ENCODE data around the gene UNC5C. TPM values are rescaled to one million over a fixed set of nuclear protein-coding genes. Genes with fewer than 3 reads are reported as not detected.
"Not testable (repeated sequence)": the region's sequence is repeated elsewhere in the genome, so short reads cannot be mapped to it uniquely, and the experiment has no call there.

Gene UNC5C
- total RNA-seq, 1 experiment from 2014 or later: not detected

GRCh38 chr4:95181243-95181995 is 367.4 kb downstream of the UNC5C start:
- peak in 1 of 2 experiments; percentile 11 for DNase-seq
- no peaks in the 10 kb centered on the region for H3K36me3 ChIP-seq (ENCODE audit: control insufficient read depth, insufficient read depth, low read length)
- ChIA-PET POLR2A (no interaction called here), CTCF (no interaction called here)
- no TSS peak for BruUV-seq (replicated peaks)
- intact Hi-C loops (cut with micrococcal nuclease; ENCODE audit: unreplicated experiment): no loop called here
- no peaks in the 10 kb centered on the region for H3K4me1 ChIP-seq
- Mint-ChIP-seq H3K27me3 (ENCODE audit: insufficient read depth, unreplicated experiment) (no peaks in the 10 kb centered on the region), H3K36me3 (ENCODE audit: insufficient read depth, unreplicated experiment) (peaks cover 5% of the 10 kb centered on the region), H3K27ac (ENCODE audit: unreplicated experiment) (no peak overlapping the region), H3K4me3 (ENCODE audit: unreplicated experiment) (no peak overlapping the region), H3K9me3 (ENCODE audit: unreplicated experiment) (no peaks in the 10 kb centered on the region), H3K4me1 (ENCODE audit: low read depth, unreplicated experiment) (no peaks in the 10 kb centered on the region)
- no peak overlapping the region for H3K4me3 ChIP-seq (ENCODE audit: low read depth, low read length)
- no peaks in the 10 kb centered on the region for H3K27me3 ChIP-seq (replicated peaks; ENCODE audit: control insufficient read depth, insufficient read depth, low read length)
- TF ChIP-seq, protein P1, sequence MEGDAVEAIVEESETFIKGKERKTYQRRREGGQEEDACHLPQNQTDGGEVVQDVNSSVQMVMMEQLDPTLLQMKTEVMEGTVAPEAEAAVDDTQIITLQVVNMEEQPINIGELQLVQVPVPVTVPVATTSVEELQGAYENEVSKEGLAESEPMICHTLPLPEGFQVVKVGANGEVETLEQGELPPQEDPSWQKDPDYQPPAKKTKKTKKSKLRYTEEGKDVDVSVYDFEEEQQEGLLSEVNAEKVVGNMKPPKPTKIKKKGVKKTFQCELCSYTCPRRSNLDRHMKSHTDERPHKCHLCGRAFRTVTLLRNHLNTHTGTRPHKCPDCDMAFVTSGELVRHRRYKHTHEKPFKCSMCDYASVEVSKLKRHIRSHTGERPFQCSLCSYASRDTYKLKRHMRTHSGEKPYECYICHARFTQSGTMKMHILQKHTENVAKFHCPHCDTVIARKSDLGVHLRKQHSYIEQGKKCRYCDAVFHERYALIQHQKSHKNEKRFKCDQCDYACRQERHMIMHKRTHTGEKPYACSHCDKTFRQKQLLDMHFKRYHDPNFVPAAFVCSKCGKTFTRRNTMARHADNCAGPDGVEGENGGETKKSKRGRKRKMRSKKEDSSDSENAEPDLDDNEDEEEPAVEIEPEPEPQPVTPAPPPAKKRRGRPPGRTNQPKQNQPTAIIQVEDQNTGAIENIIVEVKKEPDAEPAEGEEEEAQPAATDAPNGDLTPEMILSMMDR (IDR thresholded peaks at IDR 0.05; ENCODE audit: insufficient read depth in 1 of 2, low read depth in 1 of 2, low read length in 1 of 2, severe bottlenecking in 1 of 2, unreplicated experiment in 1 of 2): no peak
- H3K9me3 ChIP-seq: no peaks in the 10 kb centered on the region

DNA sequence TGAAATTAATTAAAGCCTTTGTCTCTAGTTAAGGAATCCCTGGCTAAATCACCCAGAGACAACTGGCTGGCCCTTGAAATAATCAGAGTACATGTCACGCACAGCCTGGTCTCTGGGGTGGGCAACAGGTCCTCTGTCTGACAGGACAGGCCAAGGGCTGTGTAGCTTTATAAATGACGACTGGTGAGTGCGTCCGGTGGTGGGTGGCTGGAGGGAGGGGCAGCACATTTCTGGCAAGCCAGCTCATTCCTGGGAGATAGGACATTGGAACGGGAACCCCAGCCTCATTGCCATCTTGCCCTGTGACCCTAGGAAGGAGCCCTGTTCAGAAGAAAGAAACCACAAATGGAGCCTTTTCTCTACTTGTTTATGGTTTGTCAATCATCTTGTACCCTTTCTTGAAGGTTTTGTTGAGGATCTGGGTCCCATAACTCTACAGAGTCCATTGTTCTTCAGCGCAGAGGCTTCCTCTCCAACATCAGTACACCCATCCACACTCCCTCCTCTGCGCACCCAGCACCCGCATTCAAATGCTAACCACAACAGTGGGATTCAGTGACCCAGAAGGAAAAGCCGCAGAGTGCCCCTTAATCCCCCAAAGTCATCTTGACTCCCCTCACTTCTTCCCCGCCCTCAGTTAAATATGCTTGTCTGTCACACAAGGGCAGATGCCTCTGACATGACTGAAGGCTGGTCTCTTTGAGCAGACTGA is 368.1 kb downstream of the UNC5C start:
- Histone ChIP-seq H3K4me1 (no peaks in the 10 kb centered on the region), H3K9me3 (no peaks in the 10 kb centered on the region), H3K27me3 (replicated peaks; ENCODE audit: control insufficient read depth, insufficient read depth, low read length) (no peaks in the 10 kb centered on the region), H3K36me3 (ENCODE audit: control insufficient read depth, insufficient read depth, low read length) (no peaks in the 10 kb centered on the region), H3K4me3 (ENCODE audit: low read depth, low read length) (no peak overlapping the region)
- Mint-ChIP-seq H3K36me3 (ENCODE audit: insufficient read depth, unreplicated experiment) (peaks cover 5% of the 10 kb centered on the region), H3K9me3 (ENCODE audit: unreplicated experiment) (no peaks in the 10 kb centered on the region), H3K27ac (ENCODE audit: unreplicated experiment) (no peak overlapping the region), H3K4me1 (ENCODE audit: low read depth, unreplicated experiment) (no peaks in the 10 kb centered on the region), H3K27me3 (ENCODE audit: insufficient read depth, unreplicated experiment) (no peaks in the 10 kb centered on the region), H3K4me3 (ENCODE audit: unreplicated experiment) (no peak overlapping the region)
- TF ChIP-seq, protein P1 (IDR thresholded peaks at IDR 0.05; ENCODE audit: insufficient read depth in 1 of 2, low read depth in 1 of 2, low read length in 1 of 2, severe bottlenecking in 1 of 2, unreplicated experiment in 1 of 2): no peak
- intact Hi-C loops (cut with micrococcal nuclease; ENCODE audit: unreplicated experiment): no loop called here
- CTCF ChIA-PET: interaction anchor here (0.5 kb wide), 1 partner anchor 23 kb away, joined by 5 read pairs; no protein-coding TSS in a partner anchor
- no TSS peak for BruUV-seq (replicated peaks)
- POLR2A ChIA-PET: no interaction called here
- no peak for DNase-seq

GRCh38 chr4:95178938-95179337 is 369.8 kb downstream of the UNC5C start:
- BruUV-seq (replicated peaks): no TSS peak
- Mint-ChIP-seq H3K4me3 (ENCODE audit: unreplicated experiment) (no peak overlapping the region), H3K9me3 (ENCODE audit: unreplicated experiment) (no peaks in the 10 kb centered on the region), H3K36me3 (ENCODE audit: insufficient read depth, unreplicated experiment) (peaks cover 5% of the 10 kb centered on the region), H3K4me1 (ENCODE audit: low read depth, unreplicated experiment) (no peaks in the 10 kb centered on the region), H3K27me3 (ENCODE audit: insufficient read depth, unreplicated experiment) (no peaks in the 10 kb centered on the region), H3K27ac (ENCODE audit: unreplicated experiment) (no peak overlapping the region)
- Histone ChIP-seq H3K9me3 (no peaks in the 10 kb centered on the region), H3K4me3 (ENCODE audit: low read depth, low read length) (no peak overlapping the region), H3K36me3 (ENCODE audit: control insufficient read depth, insufficient read depth, low read length) (no peaks in the 10 kb centered on the region), H3K4me1 (no peaks in the 10 kb centered on the region), H3K27me3 (replicated peaks; ENCODE audit: control insufficient read depth, insufficient read depth, low read length) (no peaks in the 10 kb centered on the region)
- CTCF ChIA-PET: no interaction called here
- no peak for DNase-seq
- TF ChIP-seq, protein P1 (IDR thresholded peaks at IDR 0.05; ENCODE audit: insufficient read depth in 1 of 2, low read depth in 1 of 2, low read length in 1 of 2, severe bottlenecking in 1 of 2, unreplicated experiment in 1 of 2): no peak
- intact Hi-C loops (cut with micrococcal nuclease; ENCODE audit: unreplicated experiment): no loop called here
- POLR2A ChIA-PET: no interaction called here

DNA sequence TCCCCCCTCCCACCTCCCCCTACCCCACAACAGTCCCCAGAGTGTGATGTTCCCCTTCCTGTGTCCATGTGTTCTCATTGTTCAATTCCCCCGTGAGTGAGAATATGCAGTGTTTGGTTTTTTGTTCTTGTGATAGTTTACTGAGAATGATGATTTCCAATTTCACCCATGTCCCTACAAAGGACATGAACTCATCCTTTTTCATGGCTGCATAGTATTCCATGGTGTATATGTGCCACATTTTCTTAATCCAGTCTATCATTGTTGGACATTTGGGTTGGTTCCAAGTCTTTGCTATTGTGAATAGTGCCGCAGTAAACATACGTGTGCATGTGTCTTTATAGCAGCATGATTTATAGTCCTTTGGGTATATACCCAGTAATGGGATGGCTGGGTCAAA is 377.4 kb downstream of the UNC5C start:
- not testable (repeated sequence) for DNase-seq

More for the DNA sequence above, 377.4 kb downstream of the UNC5C start:
- POLR2A ChIA-PET; H3K9me3 Mint-ChIP-seq (ENCODE audit: unreplicated experiment); H3K4me1 Mint-ChIP-seq (ENCODE audit: low read depth, unreplicated experiment); H3K36me3 Mint-ChIP-seq (ENCODE audit: insufficient read depth, unreplicated experiment); H3K27ac Mint-ChIP-seq (ENCODE audit: unreplicated experiment); H3K9me3 ChIP-seq; BruUV-seq (replicated peaks); intact Hi-C loops (cut with micrococcal nuclease; ENCODE audit: unreplicated experiment); H3K4me3 ChIP-seq (ENCODE audit: low read depth, low read length); H3K36me3 ChIP-seq (ENCODE audit: control insufficient read depth, insufficient read depth, low read length); CTCF ChIA-PET; H3K4me1 ChIP-seq; H3K27me3 ChIP-seq (replicated peaks; ENCODE audit: control insufficient read depth, insufficient read depth, low read length); H3K27me3 Mint-ChIP-seq (ENCODE audit: insufficient read depth, unreplicated experiment); H3K4me3 Mint-ChIP-seq (ENCODE audit: unreplicated experiment): not testable (repeated sequence)
